ENCODE measurements around the gene ARHGAP27.

Gene ARHGAP27

DNA sequence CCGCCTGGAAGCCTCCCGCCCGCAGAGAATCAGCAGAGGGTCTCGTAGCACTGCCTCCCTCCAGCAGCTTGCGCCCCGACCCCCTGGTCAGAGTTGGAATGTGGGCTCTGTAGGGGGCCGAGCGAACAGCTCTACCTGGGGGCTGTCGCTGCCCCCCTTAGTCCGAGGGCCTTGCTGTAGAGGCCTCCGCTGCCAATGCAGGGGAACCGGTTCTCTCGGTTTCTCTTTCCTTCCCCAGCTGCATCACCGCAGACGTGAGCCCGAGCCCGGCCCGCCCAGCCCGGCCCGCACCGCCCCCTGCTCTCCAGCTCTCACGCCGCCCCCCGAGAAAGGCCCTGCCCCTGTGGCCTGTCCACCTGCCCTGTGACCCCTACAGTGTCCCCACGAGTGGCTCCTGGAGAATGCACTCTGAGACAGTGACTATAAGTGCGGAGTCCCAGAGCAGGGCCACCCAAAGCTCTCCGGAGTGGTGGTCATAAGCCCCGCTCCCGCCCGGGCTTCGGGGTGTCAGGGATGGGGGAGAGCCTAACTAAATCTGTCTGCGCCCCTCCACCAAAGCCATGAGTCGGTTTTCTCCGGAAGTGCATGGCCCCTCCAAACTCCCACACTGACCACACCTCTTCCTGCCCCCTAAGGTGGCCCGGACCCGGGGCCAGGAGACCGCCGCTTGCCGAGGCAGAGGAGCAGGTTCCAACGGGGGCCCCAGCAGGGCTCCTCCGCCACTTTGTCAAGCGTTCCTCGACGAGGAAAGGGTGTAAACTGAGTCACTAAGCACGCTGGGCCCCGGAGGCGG, 1.7 kb downstream of the ARHGAP27 start:
- DNase-seq = peak; percentile 56

- DNase-seq = no peak
These were observed 2.5 kb downstream of the ARHGAP27 start for GRCh38 chr17:45430006-45430737.

DNA sequence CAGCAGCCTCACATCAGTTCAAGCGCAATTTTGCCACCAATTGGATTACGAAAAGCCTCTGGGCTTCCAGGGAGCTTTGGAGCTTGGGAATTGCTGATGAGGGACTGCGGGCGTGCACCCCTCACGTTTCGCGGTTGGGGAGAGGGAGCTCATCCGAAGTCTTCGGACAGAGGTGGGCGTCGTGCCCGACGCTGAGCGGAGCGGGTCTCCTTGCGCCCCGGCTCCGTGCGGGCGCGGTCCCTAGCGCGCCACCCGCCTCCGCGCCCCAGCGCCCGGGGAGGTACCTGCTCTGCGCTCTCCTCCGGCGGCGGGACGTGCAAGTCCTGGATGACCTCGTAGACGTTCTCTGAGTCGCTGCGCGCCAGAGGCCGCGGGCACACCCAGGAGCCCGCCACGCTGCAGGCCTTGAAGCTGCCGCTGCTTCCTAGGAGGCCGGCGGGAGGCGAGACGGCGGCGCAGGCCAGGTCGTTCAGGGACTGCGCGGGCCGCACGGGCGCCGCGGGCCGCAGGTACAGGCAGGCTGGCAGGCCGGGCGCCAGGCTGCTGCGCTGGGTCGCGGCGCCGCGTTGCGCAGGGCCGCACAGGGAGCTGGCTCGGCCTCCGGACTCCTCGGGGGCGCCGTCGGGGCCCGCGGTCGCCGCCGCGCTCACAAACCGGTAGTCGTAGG, 3.2 kb downstream of the ARHGAP27 start:
- no peak for DNase-seq

- DNase-seq = no peak
These were observed 3.7 kb downstream of the ARHGAP27 start for GRCh38 chr17:45428931-45429338.

DNA sequence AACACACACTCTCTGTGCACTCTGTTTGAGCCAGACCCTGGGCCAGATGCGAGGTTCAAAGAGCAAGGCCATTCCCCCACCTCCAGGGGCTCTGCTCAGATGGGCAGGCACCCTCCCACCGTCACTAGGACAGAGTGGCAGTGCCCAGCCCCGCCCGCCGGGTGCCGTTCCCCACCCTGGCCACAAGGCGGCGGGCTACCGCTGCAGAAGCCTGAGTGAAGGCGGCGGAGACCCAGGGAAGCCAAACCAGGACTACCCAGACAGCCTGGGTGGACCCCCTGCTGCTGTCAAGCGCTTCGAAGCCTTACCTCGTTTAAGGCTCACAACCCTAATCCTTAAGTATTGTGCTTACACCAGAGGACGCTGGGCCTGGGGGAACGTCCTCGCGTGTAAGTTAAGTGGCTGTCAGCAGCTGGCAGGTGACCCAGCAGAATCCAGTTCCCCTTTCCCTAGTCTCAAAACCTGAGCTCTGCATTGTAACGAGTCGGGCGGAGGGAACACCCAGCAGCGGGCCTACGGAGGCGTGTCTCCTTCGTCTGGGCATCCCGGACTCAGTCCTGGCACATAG, 4.5 kb downstream of the ARHGAP27 start:
- DNase-seq = peak; percentile 90

- no peak for DNase-seq
These were observed 5.4 kb downstream of the ARHGAP27 start for GRCh38 chr17:45427181-45427835.

DNA sequence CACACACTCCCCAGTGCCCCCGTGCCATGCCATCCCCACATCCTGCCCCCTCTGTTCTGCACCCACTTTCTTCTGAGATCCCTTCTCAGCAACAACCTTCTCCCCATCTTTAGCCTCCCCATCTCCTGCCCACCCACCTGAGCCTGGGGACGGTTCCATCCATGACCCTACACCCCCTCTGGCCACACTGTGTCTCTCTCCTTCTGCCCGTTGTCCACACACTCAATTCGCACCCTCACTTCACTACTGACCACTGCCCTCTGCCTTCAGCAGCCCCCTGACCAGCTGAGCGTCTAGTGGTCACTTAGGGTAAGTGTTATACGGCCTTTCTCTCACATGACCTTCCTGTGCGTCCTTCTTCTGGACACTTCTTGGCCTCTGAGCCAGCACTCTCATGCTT, 6.1 kb downstream of the ARHGAP27 start:
- no peak for DNase-seq

DNA sequence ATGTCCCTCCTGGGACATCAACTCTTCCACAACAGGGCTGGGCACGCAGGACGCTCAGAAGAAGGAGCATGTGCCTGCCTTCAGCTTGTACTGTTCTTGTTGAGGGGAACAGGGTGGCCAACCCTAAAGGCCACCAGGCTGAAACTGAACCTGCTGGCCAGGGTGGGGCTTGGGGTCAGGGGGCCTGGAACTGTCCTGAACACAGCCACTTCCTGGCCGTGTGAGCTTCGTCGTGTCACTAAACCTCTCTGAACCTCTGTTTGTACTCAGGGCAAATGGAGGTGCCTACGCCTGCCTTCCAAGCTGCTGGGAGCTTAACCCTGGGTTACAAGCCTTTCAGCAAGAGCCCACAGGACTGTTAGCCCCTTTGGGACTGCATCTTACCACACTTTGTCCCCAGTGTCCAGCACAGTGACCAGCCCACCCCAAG, 6.7 kb downstream of the ARHGAP27 start:
- no peak for DNase-seq

- no peak for DNase-seq
These were observed 7.3 kb downstream of the ARHGAP27 start for GRCh38 chr17:45425125-45425983.

DNA sequence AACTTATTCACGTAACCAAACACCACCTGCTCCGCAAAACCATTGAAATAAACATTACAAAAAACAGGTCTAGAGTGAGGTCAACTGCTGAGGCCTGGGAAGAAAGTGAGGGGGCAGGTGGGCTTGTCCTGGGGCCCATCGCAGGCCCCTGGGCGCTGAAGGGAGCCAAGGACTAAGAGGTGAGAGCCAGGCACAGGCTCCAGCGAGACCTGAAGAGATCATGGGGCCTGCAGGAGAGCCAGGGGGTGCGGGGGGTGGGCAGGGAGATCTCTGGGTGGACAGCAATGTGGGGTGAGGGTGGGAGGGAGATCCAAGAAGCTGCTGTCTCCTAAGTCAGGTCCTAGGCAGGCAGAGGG, 7.9 kb downstream of the ARHGAP27 start:
- no peak for DNase-seq

DNA sequence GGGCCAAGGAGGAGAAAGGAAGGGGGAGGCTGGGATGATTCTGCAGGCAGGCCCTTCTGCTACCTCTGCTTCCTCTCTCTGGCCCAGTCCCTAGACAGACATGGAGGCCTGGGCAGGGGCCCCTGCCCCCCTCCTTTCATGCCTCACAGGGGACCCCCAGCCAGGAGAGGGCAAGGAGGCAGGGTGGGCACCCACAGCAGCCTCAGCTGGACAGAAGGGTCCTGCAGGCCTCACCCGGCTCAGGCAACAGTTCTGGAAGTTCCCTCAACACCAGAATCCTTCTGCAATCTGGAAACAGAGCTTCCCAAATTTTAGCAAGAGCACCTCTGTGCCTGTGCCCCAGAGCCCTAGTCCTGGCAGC, 8.7 kb downstream of the ARHGAP27 start:
- no peak for DNase-seq

DNA sequence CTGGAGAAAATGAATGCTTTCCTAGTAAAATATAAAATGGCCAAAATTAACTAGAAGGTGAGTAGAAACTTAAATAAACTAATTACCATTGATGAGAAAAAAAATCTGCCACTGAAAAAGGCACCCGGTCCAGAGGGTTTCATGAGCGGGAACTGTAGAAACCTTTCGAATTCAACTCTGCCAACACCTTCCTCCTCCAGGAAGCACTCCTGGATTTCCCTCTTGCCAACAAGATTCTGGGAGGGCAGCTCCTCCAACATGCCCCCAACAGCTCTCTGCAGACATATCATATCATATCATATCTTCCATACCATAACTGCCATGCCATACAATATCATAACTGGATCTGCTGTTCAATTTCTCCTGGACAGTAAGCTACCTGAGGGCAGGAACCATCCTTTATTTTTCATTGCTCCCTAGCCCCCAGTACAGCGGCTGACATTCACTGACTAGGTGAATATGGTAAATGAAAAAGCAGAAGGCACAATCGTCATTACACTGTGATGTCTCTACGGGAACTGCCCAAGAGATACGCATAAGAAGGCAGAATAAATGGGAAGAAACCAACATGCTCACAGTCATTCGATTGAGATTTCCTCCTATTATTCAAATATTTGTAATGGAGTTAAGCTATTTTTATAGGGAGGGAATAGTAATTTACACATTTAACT, 9.2 kb downstream of the ARHGAP27 start:
- no peak for DNase-seq

- no peak for DNase-seq
These were observed 17.4 kb downstream of the ARHGAP27 start for GRCh38 chr17:45414990-45415881.

DNA sequence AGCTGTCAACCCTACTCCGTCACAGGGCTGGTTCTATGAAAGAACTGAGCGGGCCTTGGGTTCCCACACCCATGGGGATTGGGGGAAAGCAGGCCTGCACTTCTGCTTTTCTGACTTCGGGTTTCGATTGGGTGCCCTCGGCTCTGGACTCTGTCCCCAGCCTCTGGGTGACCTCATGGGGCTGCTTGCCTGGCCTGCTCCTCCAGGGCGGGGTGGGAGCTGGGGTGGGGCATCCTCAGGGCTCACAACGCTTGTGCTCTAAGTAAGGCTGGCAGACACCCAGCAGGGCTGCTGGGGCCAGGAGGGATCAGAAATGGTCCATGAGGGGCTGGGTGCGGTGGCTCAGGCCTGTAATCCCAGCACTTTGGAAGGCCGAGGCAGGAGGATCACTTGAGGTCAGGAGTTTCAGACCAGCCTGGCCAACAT, 19.2 kb downstream of the ARHGAP27 start:
- no peak for DNase-seq

DNA sequence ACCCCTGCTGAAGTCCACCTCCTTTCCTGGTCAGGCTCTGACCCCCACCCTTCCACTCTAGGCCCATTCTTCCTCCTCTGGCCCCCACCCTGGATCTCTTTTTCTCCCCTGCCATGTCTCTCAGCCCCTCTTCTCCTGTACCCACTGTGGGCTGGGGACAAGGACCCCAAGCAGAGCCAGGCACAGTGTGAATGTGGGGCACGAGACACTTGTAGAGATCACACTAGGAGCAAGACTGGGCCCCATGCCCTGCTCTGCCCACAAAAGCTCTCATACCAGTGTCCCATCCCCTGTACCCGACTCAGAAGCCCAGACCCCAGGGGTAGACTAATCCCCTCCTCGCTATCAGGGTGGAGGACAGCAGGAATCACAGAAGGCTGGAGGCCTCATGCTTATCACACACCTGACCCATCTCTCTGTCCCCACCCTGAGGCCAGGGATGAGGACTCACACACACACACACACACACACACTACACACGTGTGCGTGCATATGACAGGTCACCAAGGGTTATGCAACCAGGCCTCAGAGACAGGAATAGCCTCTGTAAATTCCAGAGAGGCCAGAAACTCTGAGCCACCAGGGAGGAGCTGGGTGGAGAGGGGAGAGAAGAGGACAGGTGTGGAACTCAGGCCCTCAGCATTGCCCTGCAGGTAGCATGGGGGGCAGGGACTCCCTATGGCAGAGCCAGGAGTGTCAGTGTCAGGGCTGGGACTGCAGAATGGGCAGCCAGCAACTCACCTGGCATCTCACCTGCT, 21.1 kb downstream of the ARHGAP27 start:
- no peak for DNase-seq

DNA sequence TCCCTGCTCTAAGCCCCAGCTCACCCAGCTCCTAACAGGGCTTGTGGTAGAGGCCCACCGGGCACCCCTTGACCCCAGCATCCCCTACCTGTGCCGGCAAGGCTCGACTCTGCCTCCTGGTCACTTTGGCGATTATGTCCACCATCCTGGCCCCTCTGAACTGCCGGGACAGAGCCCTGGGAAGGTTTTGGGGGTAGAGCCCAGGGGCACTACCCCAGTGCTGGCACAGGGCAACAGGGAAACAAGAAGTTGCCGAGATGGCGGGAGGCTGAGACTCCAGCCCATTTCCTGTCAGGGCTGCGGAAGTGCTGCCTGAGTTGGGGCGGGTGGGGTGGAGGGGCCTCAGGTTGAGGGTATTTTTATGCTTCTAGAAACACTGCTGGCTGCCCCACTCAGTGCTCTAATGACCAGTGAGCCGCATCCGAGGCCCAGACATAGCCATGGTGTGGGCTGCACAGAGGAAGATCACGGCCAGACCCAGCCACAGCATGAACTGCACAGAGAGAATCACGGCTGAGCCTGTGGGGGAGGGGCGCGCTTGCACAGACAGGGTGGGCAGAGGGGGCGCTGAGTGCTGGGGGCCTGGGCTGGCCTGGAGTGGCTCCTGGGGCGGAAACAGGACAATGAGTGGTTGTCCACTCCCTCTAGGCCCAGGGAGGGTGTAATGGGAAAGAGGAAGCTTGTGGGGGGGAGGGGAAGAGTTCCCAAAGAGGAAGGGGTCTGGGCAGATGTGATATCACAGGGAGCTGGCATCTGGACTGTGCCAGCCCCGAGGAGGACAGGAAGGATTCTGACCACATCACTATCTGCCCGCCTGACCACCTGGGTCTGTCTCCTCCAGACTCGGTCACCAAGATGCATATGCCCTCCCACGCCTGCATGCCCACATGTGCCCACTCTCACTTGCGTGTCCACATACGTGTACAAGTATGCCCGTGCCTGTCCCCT, 22.3 kb downstream of the ARHGAP27 start:
- DNase-seq = peak; percentile 78

DNA sequence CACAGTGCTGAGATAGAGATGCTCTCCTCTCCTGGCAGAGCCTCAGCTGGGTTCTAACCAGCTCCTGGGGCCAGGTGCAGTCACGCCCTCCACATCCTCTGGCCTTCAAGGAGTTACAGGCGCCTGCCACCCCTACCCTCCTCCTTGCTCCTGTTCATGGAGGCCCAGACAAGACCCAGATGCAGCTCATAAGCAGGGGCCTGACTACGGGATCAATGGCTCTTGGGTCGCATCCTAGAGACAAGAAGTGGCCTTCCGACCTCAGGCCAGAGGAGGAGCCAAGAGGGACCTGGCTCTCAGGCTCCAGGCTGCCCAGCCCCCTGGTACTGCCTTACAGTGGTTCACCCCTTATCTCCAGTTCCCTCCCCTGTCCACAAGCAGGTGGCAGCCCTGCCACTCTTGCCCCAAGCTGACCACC, 23.0 kb downstream of the ARHGAP27 start:
- peak; percentile 47 for DNase-seq

Data from stimulated activated CD8-positive, alpha-beta memory T cell treated with anti-CD3 and anti-CD28 coated beads, Interleukin-4, amount 100 ng/mL, for 48 hours (primary cell).